Chondrocyte (in vitro differentiated cells): ENCODE results near the gene ADARB2. TPM values are rescaled to one million over a fixed set of nuclear protein-coding genes. Genes with fewer than 3 reads are reported as not detected.
A peak's percentile ranks its signal among the peaks of the same experiment; 100 is the strongest.
"Not testable (repeated sequence)": the region's sequence is repeated elsewhere in the genome, so short reads cannot be mapped to it uniquely, and the experiment has no call there.

ENCODE experiments used
- DNase-seq: peaks from one replicate; pipeline ENCODE4 v3.0.0; 2021; ENCODE audit warnings: mixed read lengths, low spot score
- H3K27ac Mint-ChIP-seq: one replicate; pipeline ENCODE4 v1.8.0; 2021; ENCODE audit warnings: mild to moderate bottlenecking, moderate library complexity, mixed read lengths; ENCODE audit not compliant: unreplicated experiment
- H3K27me3 Mint-ChIP-seq: 2 replicates; pipeline ENCODE4 v1.8.0; 2021; ENCODE audit warnings: low read depth, mixed read lengths
- H3K36me3 Mint-ChIP-seq: 2 replicates; pipeline ENCODE4 v1.8.0; 2021; ENCODE audit warnings: low read depth, mixed read lengths
- H3K4me1 Mint-ChIP-seq: 2 replicates; pipeline ENCODE4 v1.8.0; 2021; ENCODE audit warnings: low read depth, mild to moderate bottlenecking, mixed read lengths
- H3K4me3 Mint-ChIP-seq: one replicate; pipeline ENCODE4 v1.8.0; 2021; ENCODE audit warnings: mild to moderate bottlenecking, moderate library complexity, mixed read lengths; ENCODE audit not compliant: unreplicated experiment
- H3K9me3 Mint-ChIP-seq: 2 replicates; pipeline ENCODE4 v1.8.0; 2021; ENCODE audit warnings: low read depth, mixed read lengths
- total RNA-seq: library from RNA; stranded (reverse); gene quantifications from 3 replicates; pipeline ENCODE4 v1.2.1, GENCODE V29; 2021
- TF ChIP-seq, protein P1 (sequence below): fragments of 200-600 bp; sonication (generic); IDR thresholded peaks from 2 replicates; pipeline ENCODE4 v1.5.0; 2021; ENCODE audit warnings: antibody characterized with exemption, mild to moderate bottlenecking, moderate library complexity

ADARB2 gene
- total RNA-seq, 1 donor from 2014 or later: 3.3 TPM

DNA sequence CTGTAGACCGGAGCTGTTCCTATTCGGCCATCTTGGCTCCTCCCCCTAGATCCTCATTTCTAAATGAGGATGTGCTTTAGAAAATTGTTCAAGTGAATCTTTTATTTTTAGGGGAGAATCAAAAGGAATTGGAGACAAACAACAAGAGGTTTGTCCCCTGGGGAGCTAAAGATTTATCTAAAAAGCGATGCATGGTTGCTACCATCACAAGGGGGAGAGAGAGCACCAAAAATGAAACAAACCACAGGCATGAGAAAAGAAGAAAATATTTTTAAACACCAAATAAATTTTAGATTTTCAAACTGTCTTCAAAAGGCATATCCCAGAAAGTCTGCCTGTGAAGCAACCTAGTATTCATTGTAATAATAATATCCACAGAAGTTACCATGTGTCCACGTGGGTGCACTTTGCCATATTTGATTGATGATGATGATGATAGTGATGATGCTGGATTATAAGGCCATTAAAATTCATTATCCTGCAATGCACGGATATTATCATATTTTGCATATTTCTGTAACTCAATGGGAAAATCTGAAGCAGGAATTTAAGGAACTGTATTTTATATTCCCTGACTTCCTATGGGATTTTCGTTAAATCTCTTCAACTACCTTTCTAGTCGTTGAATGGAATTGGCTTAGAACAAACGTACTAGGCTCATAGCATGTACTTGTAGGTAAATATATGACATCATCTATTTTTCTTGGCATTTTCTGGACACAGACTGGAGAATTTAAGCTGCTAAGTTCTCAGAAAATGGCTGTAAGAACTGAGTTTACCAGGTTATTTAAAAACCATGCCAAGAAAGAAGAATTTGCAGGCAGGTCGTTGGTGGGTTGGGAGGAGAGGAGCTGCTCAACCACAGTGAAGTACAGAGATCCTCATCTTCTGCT is 509.6 kb downstream of the ADARB2 start:
- no peak overlapping the region for H3K4me3 Mint-ChIP-seq
- H3K27me3 Mint-ChIP-seq: no peaks in the 10 kb centered on the region
- peaks cover 15% of the 10 kb centered on the region for H3K9me3 Mint-ChIP-seq
- H3K4me1 Mint-ChIP-seq: peaks cover 24% of the 10 kb centered on the region
- no peak for DNase-seq
- TF ChIP-seq, protein P1, sequence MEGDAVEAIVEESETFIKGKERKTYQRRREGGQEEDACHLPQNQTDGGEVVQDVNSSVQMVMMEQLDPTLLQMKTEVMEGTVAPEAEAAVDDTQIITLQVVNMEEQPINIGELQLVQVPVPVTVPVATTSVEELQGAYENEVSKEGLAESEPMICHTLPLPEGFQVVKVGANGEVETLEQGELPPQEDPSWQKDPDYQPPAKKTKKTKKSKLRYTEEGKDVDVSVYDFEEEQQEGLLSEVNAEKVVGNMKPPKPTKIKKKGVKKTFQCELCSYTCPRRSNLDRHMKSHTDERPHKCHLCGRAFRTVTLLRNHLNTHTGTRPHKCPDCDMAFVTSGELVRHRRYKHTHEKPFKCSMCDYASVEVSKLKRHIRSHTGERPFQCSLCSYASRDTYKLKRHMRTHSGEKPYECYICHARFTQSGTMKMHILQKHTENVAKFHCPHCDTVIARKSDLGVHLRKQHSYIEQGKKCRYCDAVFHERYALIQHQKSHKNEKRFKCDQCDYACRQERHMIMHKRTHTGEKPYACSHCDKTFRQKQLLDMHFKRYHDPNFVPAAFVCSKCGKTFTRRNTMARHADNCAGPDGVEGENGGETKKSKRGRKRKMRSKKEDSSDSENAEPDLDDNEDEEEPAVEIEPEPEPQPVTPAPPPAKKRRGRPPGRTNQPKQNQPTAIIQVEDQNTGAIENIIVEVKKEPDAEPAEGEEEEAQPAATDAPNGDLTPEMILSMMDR: peak; percentile 75
- no peak overlapping the region for H3K27ac Mint-ChIP-seq
- peaks cover 6% of the 10 kb centered on the region for H3K36me3 Mint-ChIP-seq

DNA sequence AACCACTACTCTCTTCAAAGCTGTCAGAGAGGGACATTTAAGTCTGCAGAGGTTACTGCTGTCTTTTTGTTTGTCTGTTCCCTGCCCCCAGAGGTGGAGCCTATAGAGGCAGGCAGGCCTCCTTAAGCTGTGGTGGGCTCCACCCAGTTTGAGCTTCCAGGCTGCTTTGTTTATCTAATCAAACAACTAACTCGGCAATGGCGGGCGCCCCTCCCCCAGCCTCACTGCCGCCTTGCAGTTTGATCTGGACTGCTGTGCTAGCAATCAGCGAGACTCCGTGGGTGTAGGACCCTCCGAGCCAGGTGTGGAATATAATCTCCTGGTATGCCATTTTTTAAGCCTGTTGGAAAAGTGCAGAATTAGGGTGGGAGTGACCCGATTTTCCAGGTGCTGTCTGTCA is 510.4 kb downstream of the ADARB2 start:
- H3K36me3 Mint-ChIP-seq, H3K27ac Mint-ChIP-seq, H3K27me3 Mint-ChIP-seq, H3K4me3 Mint-ChIP-seq: not testable (repeated sequence)
- Mint-ChIP-seq H3K4me1 (peaks cover 24% of the 10 kb centered on the region), H3K9me3 (peaks cover 15% of the 10 kb centered on the region)
- DNase-seq: peak; percentile 38

- H3K9me3 Mint-ChIP-seq, H3K36me3 Mint-ChIP-seq, H3K27ac Mint-ChIP-seq, H3K4me1 Mint-ChIP-seq, H3K4me3 Mint-ChIP-seq, H3K27me3 Mint-ChIP-seq, DNase-seq: not testable (repeated sequence)
Measured at GRCh38 chr10:1219874-1220273, 517.5 kb downstream of the ADARB2 start.

DNA sequence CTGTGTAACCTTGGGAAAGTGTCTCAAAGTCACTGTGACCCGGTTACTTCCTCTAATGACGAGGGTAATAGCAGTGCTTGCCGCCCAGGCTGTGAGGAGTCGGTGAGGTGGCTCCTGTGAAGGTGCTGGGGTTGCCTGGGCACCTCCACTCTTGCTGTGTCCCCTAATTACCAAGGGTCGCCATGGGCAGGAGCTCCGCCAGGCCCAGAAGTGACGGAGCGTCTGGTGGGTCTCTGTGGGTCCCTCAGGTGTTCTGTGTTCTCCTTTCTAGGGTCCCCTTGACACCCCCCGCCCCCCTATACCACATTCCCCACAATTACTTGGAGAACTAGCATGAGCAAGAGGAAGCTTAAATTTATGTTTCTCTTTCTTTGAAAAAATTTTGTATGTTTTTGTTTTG is 519.7 kb downstream of the ADARB2 start:
- no peaks in the 10 kb centered on the region for H3K9me3 Mint-ChIP-seq
- H3K36me3 Mint-ChIP-seq: no peaks in the 10 kb centered on the region
- peaks cover 5% of the 10 kb centered on the region for H3K27me3 Mint-ChIP-seq
- no peaks in the 10 kb centered on the region for H3K4me1 Mint-ChIP-seq
- H3K4me3 Mint-ChIP-seq: no peak overlapping the region
- H3K27ac Mint-ChIP-seq: no peak overlapping the region
- DNase-seq: no peak
- TF ChIP-seq, protein P1: no peak

DNA sequence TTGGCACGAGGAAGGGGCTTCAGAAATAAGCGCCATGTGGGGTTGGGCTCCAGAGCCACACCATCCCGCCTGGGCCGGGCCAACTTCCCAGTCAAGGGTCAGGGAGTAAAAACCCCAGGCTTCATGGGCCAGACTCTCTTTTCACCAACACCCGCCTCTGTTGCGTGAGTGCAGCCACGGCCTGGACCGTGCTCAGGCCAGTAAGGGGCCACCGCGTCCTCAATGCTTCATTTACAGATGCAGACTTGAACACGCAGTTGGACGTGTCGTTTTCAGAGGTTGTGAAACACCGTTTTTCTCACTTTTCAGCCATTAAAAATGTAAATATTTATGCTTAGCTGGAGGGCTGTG is 520.1 kb downstream of the ADARB2 start:
- H3K4me3 Mint-ChIP-seq: no peak overlapping the region
- no peaks in the 10 kb centered on the region for H3K36me3 Mint-ChIP-seq
- no peaks in the 10 kb centered on the region for H3K4me1 Mint-ChIP-seq
- no peak for DNase-seq
- no peaks in the 10 kb centered on the region for H3K9me3 Mint-ChIP-seq
- no peak overlapping the region for H3K27ac Mint-ChIP-seq
- TF ChIP-seq, protein P1: no peak
- H3K27me3 Mint-ChIP-seq: peaks cover 5% of the 10 kb centered on the region

- no peak overlapping the region for H3K4me3 Mint-ChIP-seq
- peaks cover 5% of the 10 kb centered on the region for H3K27me3 Mint-ChIP-seq
- H3K4me1 Mint-ChIP-seq: no peaks in the 10 kb centered on the region
- DNase-seq: no peak
- H3K36me3 Mint-ChIP-seq: no peaks in the 10 kb centered on the region
- H3K9me3 Mint-ChIP-seq: no peaks in the 10 kb centered on the region
- H3K27ac Mint-ChIP-seq: no peak overlapping the region
- TF ChIP-seq, protein P1: no peak
Measured at GRCh38 chr10:1216574-1217236, 520.6 kb downstream of the ADARB2 start.
